GM06990 (cell line): ENCODE results near the gene JPH3.

Experiments
- DNase-seq: peaks from one replicate; pipeline ENCODE4 v3.0.0-alpha.2; 2011; ENCODE audit not compliant: insufficient read length; ENCODE audit errors: extremely low read depth
- H3K27me3 ChIP-seq: replicated peaks from 2 replicates; pipeline ENCODE4 v1.6.0; 2011; ENCODE audit warnings: low read length; ENCODE audit not compliant: control insufficient read depth, insufficient read depth
- H3K36me3 ChIP-seq: 2 replicates; pipeline ENCODE4 v1.5.1; 2011; ENCODE audit warnings: low read length; ENCODE audit not compliant: control insufficient read depth, insufficient read depth
- H3K4me3 ChIP-seq: replicated peaks from 2 replicates; pipeline ENCODE4 v1.5.1; 2011; ENCODE audit warnings: low read depth, mild to moderate bottlenecking, control low read depth, low read length
- CTCF ChIP-seq: IDR thresholded peaks from 2 replicates; pipeline ENCODE4 v1.5.1; 2011; ENCODE audit warnings: low read length, control low read depth, mild to moderate bottlenecking, inconsistent platforms; ENCODE audit not compliant: insufficient read depth, poor library complexity, severe bottlenecking

JPH3 gene

DNA sequence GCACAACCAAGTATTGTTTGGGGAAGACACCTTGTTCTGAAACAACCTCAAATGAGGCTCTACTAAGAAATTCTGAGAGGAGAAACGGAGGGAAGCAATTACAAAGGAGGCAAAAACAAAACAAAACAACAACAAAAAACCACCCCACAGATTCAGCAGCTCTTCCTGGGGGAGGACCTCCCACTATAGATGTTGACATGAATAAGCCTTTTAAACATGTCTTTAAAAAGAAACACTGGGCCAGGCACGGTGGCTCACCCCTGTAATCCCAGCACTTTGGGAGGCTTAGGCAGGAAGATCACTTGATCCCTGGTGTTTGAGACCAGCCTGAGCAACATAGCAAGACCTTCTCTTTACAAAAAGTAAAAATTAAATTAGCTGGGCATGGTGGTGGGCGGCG is 22.6 kb upstream of the JPH3 start:
- DNase-seq, result no peak
- Histone ChIP-seq H3K36me3 (no peaks in the 10 kb centered on the region), H3K4me3 (no peak overlapping the region), H3K27me3 (no peaks in the 10 kb centered on the region)
- no peak for TF ChIP-seq CTCF

DNA sequence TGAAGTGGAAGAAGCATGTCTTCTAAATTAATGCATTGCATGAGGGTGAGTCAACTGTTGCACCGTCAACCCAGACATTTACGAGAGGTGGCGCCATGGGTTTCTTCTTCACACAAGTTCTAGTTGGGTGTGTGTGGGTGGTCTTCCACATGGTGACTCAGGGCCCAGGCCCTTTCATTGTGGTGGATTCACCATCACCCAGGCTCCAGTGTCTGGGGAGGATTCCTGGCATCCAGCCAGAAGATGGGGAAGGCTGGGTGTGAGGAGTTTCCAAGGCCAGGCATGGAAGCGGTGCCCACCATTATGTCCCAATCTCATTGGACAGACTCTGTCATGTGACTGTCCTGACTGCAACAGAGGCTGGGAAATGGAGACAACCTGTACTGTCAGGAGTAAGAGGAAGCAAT is 21.4 kb upstream of the JPH3 start:
- H3K36me3 ChIP-seq, result no peaks in the 10 kb centered on the region
- no peak for DNase-seq
- H3K27me3 ChIP-seq, result peaks cover 2% of the 10 kb centered on the region; the same call in 1 of the 2 replicates
- TF ChIP-seq CTCF, result no peak
- no peak overlapping the region for H3K4me3 ChIP-seq

GRCh38 chr16:87581857-87582215 is 20.5 kb upstream of the JPH3 start:
- TF ChIP-seq CTCF, result no peak
- no peak overlapping the region for H3K4me3 ChIP-seq

DNA sequence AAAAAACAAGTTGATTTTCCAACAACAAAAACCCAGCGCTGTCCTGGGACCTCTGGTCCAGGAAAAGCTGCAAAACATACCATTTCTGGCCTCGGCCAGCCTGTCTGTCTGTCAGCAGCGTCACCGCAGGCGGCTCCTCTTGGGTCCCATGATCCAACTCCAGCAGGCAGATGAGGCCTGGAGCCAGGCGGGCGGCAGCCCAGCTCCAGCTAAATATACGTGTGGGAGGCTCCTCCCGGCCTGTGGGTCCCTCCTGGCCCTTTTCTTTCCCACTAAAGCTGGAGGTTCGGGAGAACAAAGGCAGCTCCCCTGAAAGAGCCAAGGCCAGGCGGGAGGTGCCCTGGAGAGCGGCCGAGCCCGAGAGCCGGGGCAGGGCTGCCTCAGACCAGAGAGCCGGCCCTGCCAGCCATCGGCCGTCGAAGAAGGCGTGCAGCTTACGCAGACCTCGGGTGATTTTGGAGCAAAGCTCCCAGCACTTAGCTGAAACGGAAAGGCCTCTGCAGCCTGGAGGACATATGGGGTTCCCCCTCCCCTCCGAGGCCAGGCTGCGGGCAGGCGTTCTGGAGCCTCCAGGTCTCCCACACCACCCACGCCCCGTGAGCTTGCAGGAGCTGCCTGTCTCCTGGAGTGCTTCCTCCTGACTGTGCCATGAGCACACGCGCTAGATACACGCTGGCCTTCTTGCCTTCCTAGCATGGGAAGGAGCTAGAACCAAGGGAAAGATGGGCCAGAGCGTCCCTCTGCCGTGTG is 19.9 kb upstream of the JPH3 start:
- Histone ChIP-seq H3K4me3 (no peak overlapping the region), H3K36me3 (no peaks in the 10 kb centered on the region), H3K27me3 (peaks cover 2% of the 10 kb centered on the region; the same call in 1 of the 2 replicates)
- no peak for TF ChIP-seq CTCF
- no peak for DNase-seq

More at GRCh38 chr16:87581857-87582215, 20.5 kb upstream of the JPH3 start:
- H3K36me3 ChIP-seq, result no peaks in the 10 kb centered on the region
- H3K27me3 ChIP-seq, result peaks cover 2% of the 10 kb centered on the region; the same call in 1 of the 2 replicates
- DNase-seq, result no peak

GRCh38 chr16:87582966-87583325 is 19.4 kb upstream of the JPH3 start:
- H3K27me3 ChIP-seq, result peaks cover 2% of the 10 kb centered on the region; the same call in 1 of the 2 replicates

More at GRCh38 chr16:87582966-87583325, 19.4 kb upstream of the JPH3 start:
- Histone ChIP-seq H3K36me3 (no peaks in the 10 kb centered on the region), H3K4me3 (no peak overlapping the region)
- no peak for TF ChIP-seq CTCF
- no peak for DNase-seq
